HCT116 (cell line): ENCODE data around the gene ELK3. TPM values are rescaled to one million over a fixed set of nuclear protein-coding genes. Genes with fewer than 3 reads are reported as not detected.

Experiments
- ATAC-seq: fragments of 200-7000 bp; cut with Tn5 transposase; 2 replicates; pipeline ENCODE4 v1.9.1; 2020; ENCODE audit warnings: mild to moderate bottlenecking, moderate library complexity
- BruUV-seq: library from RNA; stranded (reverse); fragments of 400-500 nt; replicated peaks from 2 replicates; lab custom pipeline; 2021; lab: Mats Ljungman, UMichigan
- CTCF ChIA-PET: fragments of 300-600 bp; sonication (Branson Sonifier 250); formaldehyde crosslinking; loops from one replicate; lab custom pipeline; 2021; ENCODE audit warnings: antibody characterized with exemption; lab: Charles Lee
- POLR2A ChIA-PET: fragments of 300-600, 350-600 bp; sonication (Branson Sonifier 250); formaldehyde crosslinking; loops from one replicate; lab custom pipeline; 2021; ENCODE audit warnings: antibody characterized with exemption; lab: Charles Lee
- RAD21 ChIA-PET, 2 experiments: fragments of 300-600 bp; sonication (Branson Sonifier 250); formaldehyde crosslinking; loops; one replicate each; lab custom pipeline; 2023; ENCODE audit warnings: low total read pairs in 2 of 2; ENCODE audit not compliant: uncharacterized antibody in 2 of 2, unreplicated experiment in 2 of 2, low non-redundant PET in 1 of 2; lab: Charles Lee
- DNase-seq: peaks from one replicate; pipeline ENCODE4 v3.0.0-alpha.2; 2010; ENCODE audit warnings: low read depth, low spot score
- H2AFZ ChIP-seq: fragments of 200-600 bp; shearing (Covaris generic), sonication (generic); 2 replicates; pipeline ENCODE4 v1.6.1; 2017; ENCODE audit warnings: low read depth, mixed run types, mixed read lengths, antibody characterized with exemption, low read length; ENCODE audit not compliant: poor library complexity, severe bottlenecking
- H3K27ac ChIP-seq: 2 replicates; pipeline ENCODE4 v1.5.1; 2012; ENCODE audit warnings: low read depth, low read length
- H3K27me3 ChIP-seq: fragments of 200-600 bp; sonication (generic); 2 replicates; pipeline ENCODE4 v1.6.1; 2016; ENCODE audit warnings: mixed run types, low read length, mixed read lengths; ENCODE audit not compliant: insufficient read depth
- H3K36me3 ChIP-seq, 2 experiments: fragments of 200-500 bp in 1 of 2; fragments of 200-600 bp in 1 of 2; sonication (Bioruptor generic) in 1 of 2; sonication (generic) in 1 of 2; 2 replicates each; pipeline versions ENCODE4 v1.5.1 to v1.6.1; 2014 to 2016; ENCODE audit warnings: low read length in 2 of 2, inconsistent platforms in 1 of 2, mixed read lengths in 1 of 2, mixed run types in 1 of 2; ENCODE audit not compliant: insufficient read depth in 2 of 2, control insufficient read depth in 1 of 2
- H3K4me1 ChIP-seq, 2 experiments: fragments of 200-600 bp in 1 of 2; sonication (generic) in 1 of 2; 2 replicates each; pipeline versions ENCODE4 v1.5.1 to v1.6.1; 2012 to 2017; ENCODE audit warnings: low read length in 2 of 2, inconsistent platforms in 1 of 2, mild to moderate bottlenecking in 1 of 2, mixed read lengths in 1 of 2, mixed run types in 1 of 2, moderate library complexity in 1 of 2; ENCODE audit not compliant: insufficient read depth in 2 of 2, control insufficient read depth in 1 of 2
- H3K4me2 ChIP-seq: fragments of 200-600 bp; sonication (generic); 2 replicates; pipeline ENCODE4 v1.6.1; 2017; ENCODE audit warnings: mixed run types, low read length, mixed read lengths
- H3K4me3 ChIP-seq, 2 experiments: fragments of 200-600 bp in 1 of 2; sonication (generic) in 1 of 2; replicated peaks in 1 of 2; 2 replicates each; pipeline ENCODE4 v1.5.1; 2011 to 2016; ENCODE audit warnings: low read length in 2 of 2, control low read depth in 1 of 2, low read depth in 1 of 2, mild to moderate bottlenecking in 1 of 2, mixed read lengths in 1 of 2, mixed run types in 1 of 2
- H3K79me2 ChIP-seq: fragments of 200-600 bp; sonication (generic); 2 replicates; pipeline ENCODE4 v1.6.1; 2017; ENCODE audit warnings: mild to moderate bottlenecking, mixed run types, low read length, moderate library complexity, mixed read lengths; ENCODE audit not compliant: insufficient read depth
- H3K9ac ChIP-seq: fragments of 200-600 bp; sonication (generic); 2 replicates; pipeline ENCODE4 v1.6.1; 2016; ENCODE audit warnings: low read length, mixed read lengths
- H3K9me2 ChIP-seq: fragments of 200-600 bp; sonication (generic), shearing (Covaris generic); 2 replicates; pipeline ENCODE4 v1.6.1; 2017; ENCODE audit warnings: mixed run types, mild to moderate bottlenecking, moderate library complexity; ENCODE audit not compliant: insufficient read depth
- H3K9me3 ChIP-seq, 2 experiments: fragments of 200-500 bp in 1 of 2; fragments of 200-600 bp in 1 of 2; sonication (Bioruptor generic) in 1 of 2; sonication (generic) in 1 of 2; 2 replicates each; pipeline ENCODE4 v1.6.1; 2014 to 2017; ENCODE audit warnings: low read length in 2 of 2, mixed read lengths in 2 of 2, inconsistent platforms in 1 of 2, low read depth in 1 of 2, mild to moderate bottlenecking in 1 of 2, mixed run types in 1 of 2, moderate library complexity in 1 of 2; ENCODE audit not compliant: control insufficient read depth in 1 of 2, insufficient read depth in 1 of 2
- H4K20me1 ChIP-seq: fragments of 200-600 bp; sonication (generic), shearing (Covaris generic); 2 replicates; pipeline ENCODE4 v1.6.1; 2017; ENCODE audit warnings: mixed run types, mild to moderate bottlenecking, moderate library complexity; ENCODE audit not compliant: insufficient read depth
- CBX3 ChIP-seq: IDR thresholded peaks from 2 replicates; pipeline ENCODE4 v1.6.1; 2012; ENCODE audit warnings: low read depth
- ELF1 ChIP-seq: IDR thresholded peaks from 2 replicates; pipeline ENCODE4 v1.6.1; 2012; ENCODE audit warnings: low read depth, borderline replicate concordance
- POLR2AphosphoS5 ChIP-seq: IDR thresholded peaks from 2 replicates; pipeline ENCODE4 v1.6.1; 2011; ENCODE audit warnings: mild to moderate bottlenecking, low read depth, low read length, moderate library complexity
- SP1 ChIP-seq: IDR thresholded peaks from 2 replicates; pipeline ENCODE4 v1.6.1; 2012; ENCODE audit warnings: low read depth
- SRF ChIP-seq: IDR thresholded peaks from 2 replicates; pipeline ENCODE4 v1.6.1; 2012; ENCODE audit warnings: low read depth
- TCF7L2 ChIP-seq: IDR thresholded peaks from 2 replicates; pipeline ENCODE4 v1.7.0; 2011; ENCODE audit warnings: borderline replicate concordance, inconsistent platforms; ENCODE audit not compliant: insufficient read depth, insufficient read length; ENCODE audit errors: extremely low read depth
- YY1 ChIP-seq: IDR thresholded peaks from 2 replicates; pipeline ENCODE4 v1.6.1; 2011; ENCODE audit warnings: low read length, low read depth, moderate library complexity, mild to moderate bottlenecking; ENCODE audit not compliant: insufficient replicate concordance; ENCODE audit errors: extremely low read depth
- ZNF274 ChIP-seq: fragments of 200-500 bp; sonication (Bioruptor generic); IDR thresholded peaks from 2 replicates; pipeline ENCODE4 v1.6.1; 2014; ENCODE audit warnings: mild to moderate bottlenecking, low read depth, low read length, inconsistent platforms
- intact Hi-C: fragments of 100-400 bp; cut with micrococcal nuclease; formaldehyde crosslinking; loops from 2 replicates; pipeline ENCODE4 v1.10.0; 2022
- total RNA-seq: library from RNA; stranded (reverse); gene quantifications from one replicate; pipeline ENCODE4 v1.2.1, GENCODE V29; 2021; ENCODE audit not compliant: unreplicated experiment
- TF ChIP-seq, protein P1 (sequence below): IDR thresholded peaks from 2 replicates; pipeline ENCODE4 v1.6.1; 2012
- TF ChIP-seq, protein P2 (sequence below): IDR thresholded peaks from 2 replicates; pipeline ENCODE4 v1.6.1; 2011; ENCODE audit warnings: mild to moderate bottlenecking, low read length, moderate library complexity; ENCODE audit not compliant: insufficient replicate concordance; ENCODE audit errors: extremely low read depth

Gene ELK3
- total RNA-seq, 1 experiment from 2014 or later, result 45.6 TPM

DNA sequence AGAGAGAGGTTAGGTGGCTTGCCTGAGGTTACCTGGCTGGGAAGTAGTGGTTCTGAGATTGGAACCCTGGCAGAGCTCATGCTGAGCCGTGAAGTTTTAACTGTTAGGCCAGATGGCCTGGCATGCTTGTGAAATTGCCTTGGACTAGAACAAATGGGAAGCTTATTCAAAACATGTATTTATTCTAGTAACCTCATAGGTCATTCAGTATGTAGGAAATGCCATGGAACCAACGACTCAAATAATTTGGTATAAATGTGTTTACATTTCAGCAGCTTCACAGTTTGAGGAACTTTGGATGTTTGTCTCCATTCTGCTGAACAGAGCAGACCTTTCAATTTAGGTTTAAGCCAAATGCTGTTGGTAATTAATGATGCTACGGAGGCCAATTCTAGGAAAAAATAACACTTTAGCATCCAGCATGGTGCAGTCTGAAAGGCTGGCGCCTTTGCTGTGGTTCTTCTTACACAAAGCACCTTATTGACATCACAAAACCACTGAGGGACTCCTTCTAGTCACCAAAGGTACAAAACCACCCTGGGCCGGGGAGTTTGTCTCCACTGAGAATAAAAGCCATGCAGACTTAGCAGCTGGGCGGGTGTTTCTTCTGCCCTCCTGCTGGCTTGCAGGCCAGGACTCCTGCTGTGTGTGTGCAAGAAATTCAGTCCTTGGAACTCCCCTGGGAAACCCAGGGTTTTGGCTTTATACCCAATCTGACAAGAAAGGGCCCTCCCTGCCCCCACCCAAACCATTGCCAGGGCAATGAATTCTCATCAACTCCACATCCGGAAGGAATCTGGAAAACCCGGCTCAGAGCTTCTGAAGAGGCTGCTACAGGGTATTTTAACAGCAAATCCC, 64.2 kb downstream of the ELK3 start:
- CTCF ChIA-PET, result interaction anchor here (1.3 to 1.7 kb wide), 2 partner anchors 43 to 258 kb away, joined by 3 to 5 read pairs; no protein-coding TSS in a partner anchor

DNA sequence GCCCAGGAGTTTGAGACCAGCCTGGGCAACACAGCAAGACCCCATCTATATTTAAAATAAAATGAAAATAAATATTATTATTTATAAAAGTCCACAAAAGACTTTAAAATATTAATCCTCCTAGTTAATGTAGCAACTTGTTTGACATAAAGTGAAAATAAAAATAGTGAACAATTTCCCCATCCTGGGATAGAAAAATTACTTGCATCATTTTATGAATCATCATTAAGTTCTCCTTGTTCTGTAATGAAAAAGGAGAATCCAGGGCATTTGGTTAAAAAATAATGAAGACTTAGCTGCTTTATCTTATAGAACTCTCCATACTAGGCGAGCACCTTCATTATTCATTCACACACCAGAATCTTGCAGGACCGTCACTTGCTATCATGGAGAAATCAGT, 66.1 kb downstream of the ELK3 start:
- peaks cover 8% of the 10 kb centered on the region; the same call in 1 of the 2 replicates for H4K20me1 ChIP-seq
- intact Hi-C loops, result no loop called here
- ChIA-PET CTCF (no interaction called here), POLR2A (no interaction called here), RAD21 (no interaction called here)
- peaks cover 5 to 24% of the 10 kb centered on the region in 2 experiments; a peak in 3 of 4 replicates for H3K36me3 ChIP-seq
- no peak overlapping the region for H3K4me3 ChIP-seq
- H3K27ac ChIP-seq, result no peak overlapping the region
- no TSS peak for BruUV-seq
- H2AFZ ChIP-seq, result no peak overlapping the region
- H3K4me2 ChIP-seq, result no peak overlapping the region
- peaks cover 59% of the 10 kb centered on the region for H3K79me2 ChIP-seq
- DNase-seq (no peak), ATAC-seq (no peak)
- no peaks in the 10 kb centered on the region for H3K4me1 ChIP-seq
- H3K9ac ChIP-seq, result no peak overlapping the region
- TF ChIP-seq, protein P1, sequence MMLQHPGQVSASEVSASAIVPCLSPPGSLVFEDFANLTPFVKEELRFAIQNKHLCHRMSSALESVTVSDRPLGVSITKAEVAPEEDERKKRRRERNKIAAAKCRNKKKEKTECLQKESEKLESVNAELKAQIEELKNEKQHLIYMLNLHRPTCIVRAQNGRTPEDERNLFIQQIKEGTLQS, result no peak
- TF ChIP-seq POLR2AphosphoS5 (no peak), SRF (no peak), CBX3 (no peak), SP1 (no peak), TCF7L2 (no peak), ZNF274 (no peak)
- TF ChIP-seq, protein P2, sequence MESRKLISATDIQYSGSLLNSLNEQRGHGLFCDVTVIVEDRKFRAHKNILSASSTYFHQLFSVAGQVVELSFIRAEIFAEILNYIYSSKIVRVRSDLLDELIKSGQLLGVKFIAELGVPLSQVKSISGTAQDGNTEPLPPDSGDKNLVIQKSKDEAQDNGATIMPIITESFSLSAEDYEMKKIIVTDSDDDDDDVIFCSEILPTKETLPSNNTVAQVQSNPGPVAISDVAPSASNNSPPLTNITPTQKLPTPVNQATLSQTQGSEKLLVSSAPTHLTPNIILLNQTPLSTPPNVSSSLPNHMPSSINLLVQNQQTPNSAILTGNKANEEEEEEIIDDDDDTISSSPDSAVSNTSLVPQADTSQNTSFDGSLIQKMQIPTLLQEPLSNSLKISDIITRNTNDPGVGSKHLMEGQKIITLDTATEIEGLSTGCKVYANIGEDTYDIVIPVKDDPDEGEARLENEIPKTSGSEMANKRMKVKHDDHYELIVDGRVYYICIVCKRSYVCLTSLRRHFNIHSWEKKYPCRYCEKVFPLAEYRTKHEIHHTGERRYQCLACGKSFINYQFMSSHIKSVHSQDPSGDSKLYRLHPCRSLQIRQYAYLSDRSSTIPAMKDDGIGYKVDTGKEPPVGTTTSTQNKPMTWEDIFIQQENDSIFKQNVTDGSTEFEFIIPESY, result no peak
- no peaks in the 10 kb centered on the region for H3K9me2 ChIP-seq
- H3K9me3 ChIP-seq, result no peaks in the 10 kb centered on the region
- no peaks in the 10 kb centered on the region for H3K27me3 ChIP-seq

More for the DNA sequence above, 64.2 kb downstream of the ELK3 start:
- TF ChIP-seq CBX3, result no peak
- TF ChIP-seq ELF1, result no peak
- no peak for TF ChIP-seq YY1
- no peak overlapping the region for H3K4me2 ChIP-seq
- H3K79me2 ChIP-seq, result peaks cover 77% of the 10 kb centered on the region
- ChIA-PET RAD21 (no interaction called here), POLR2A (no interaction called here)
- H3K9me3 ChIP-seq, result no peaks in the 10 kb centered on the region
- H3K36me3 ChIP-seq, result peaks cover 5 to 24% of the 10 kb centered on the region in 2 experiments; a peak in 3 of 4 replicates
- H3K27me3 ChIP-seq, result no peaks in the 10 kb centered on the region
- H3K4me1 ChIP-seq, result no peaks in the 10 kb centered on the region
- no TSS peak for BruUV-seq
- H3K4me3 ChIP-seq, result no peak overlapping the region
- H4K20me1 ChIP-seq, result peaks cover 12% of the 10 kb centered on the region; the same call in 1 of the 2 replicates
- no peak overlapping the region for H3K9ac ChIP-seq
- ATAC-seq (no peak), DNase-seq (no peak)
- intact Hi-C loops, result no loop called here
- no peak overlapping the region for H3K27ac ChIP-seq
- H3K9me2 ChIP-seq, result no peaks in the 10 kb centered on the region
- H2AFZ ChIP-seq, result no peak overlapping the region
